Prostate gland (tissue), 1 donor: ENCODE data around the gene PAQR9.

Experiments used
- POLR2A ChIP-seq: fragments of 450-650 bp; IDR thresholded peaks from one replicate; pipeline ENCODE4 v1.6.1; 2016; ENCODE audit warnings: antibody characterized with exemption, mild to moderate bottlenecking
- POLR2AphosphoS5 ChIP-seq: sonication (generic); formaldehyde crosslinking; IDR thresholded peaks from one replicate; pipeline ENCODE4 v1.6.1; 2017; ENCODE audit warnings: antibody characterized with exemption

DNA sequence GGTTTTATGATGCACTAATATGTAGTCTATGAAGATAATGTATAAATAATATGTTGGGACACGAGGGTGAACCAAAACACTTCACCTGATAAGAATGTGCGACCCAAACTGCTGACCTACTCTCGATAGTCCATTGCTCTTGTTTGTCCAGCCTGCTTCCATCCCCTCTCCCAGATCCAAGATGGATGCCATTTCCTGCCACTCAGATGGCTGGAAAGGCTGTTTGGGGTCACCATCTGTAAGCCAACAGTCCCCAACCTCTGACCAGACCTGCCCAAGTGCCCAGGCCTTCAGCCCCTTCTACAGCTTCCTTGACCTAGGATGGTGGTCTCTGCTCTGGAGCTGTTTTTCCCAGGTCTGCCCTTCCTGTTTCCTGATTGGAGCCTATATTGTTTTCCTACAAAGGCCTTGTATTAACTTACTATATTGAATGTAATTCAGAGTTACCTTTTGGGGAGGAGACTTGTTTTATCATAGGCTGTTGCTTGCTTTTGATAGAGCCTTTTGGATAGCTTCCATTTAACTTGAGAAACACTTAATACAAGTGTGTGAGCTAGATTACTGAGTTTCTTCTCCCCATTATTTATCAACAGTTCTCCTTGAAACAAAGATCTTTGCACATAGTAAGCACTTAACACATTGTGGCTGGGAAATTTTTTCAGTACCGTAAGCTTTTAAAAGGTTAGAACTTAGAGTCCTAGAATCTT is 5.0 kb upstream of the PAQR9 start:
- no peak for TF ChIP-seq POLR2AphosphoS5
- TF ChIP-seq POLR2A: no peak
